Endothelial cell of umbilical vein (primary cell): ENCODE data around the gene PCSK6. TPM values are rescaled to one million over a fixed set of nuclear protein-coding genes. Genes with fewer than 3 reads are reported as not detected.

Source experiments
- BruUV-seq: library from RNA; stranded (reverse); fragments of 400-500 nt; replicated peaks from 2 replicates; lab custom pipeline; 2021; lab: Mats Ljungman, UMichigan
- CTCF ChIA-PET: fragments of 300-600, 350-600 bp; sonication (Branson Sonifier 250); formaldehyde crosslinking; loops from one replicate; lab custom pipeline; 2021; ENCODE audit warnings: antibody characterized with exemption, inconsistent platforms; lab: Charles Lee
- POLR2A ChIA-PET: fragments of 300-600, 350-600 bp; sonication (Branson Sonifier 250); formaldehyde crosslinking; loops from one replicate; lab custom pipeline; 2021; ENCODE audit warnings: antibody characterized with exemption, inconsistent platforms; lab: Charles Lee
- DNase-seq: peaks from one replicate; pipeline ENCODE4 v3.0.0-alpha.2; 2011; ENCODE audit warnings: low read depth, low spot score
- FAIRE-seq: peaks from 2 replicates; lab custom pipeline; 2011; peaks lifted over from hg19 to GRCh38; lab: Jason Lieb, UNC
- H2AFZ ChIP-seq: 2 replicates; pipeline ENCODE4 v1.6.0; 2012; ENCODE audit warnings: low read depth, low read length, control low read depth, inconsistent platforms
- H3K27ac ChIP-seq: 2 replicates; pipeline ENCODE4 v1.5.1; 2011; ENCODE audit warnings: low read depth, mild to moderate bottlenecking, control low read depth, low read length, moderate library complexity; ENCODE audit not compliant: insufficient read depth
- H3K27me3 ChIP-seq, 2 experiments: 2 replicates each; pipeline versions ENCODE4 v1.6.0 to v1.6.1; 2011; ENCODE audit warnings: low read length in 2 of 2, mixed read lengths in 1 of 2; ENCODE audit not compliant: control insufficient read depth in 2 of 2, insufficient read depth in 2 of 2
- H3K36me3 ChIP-seq, 2 experiments: 2 replicates in 1 of 2; 3 replicates in 1 of 2; pipeline ENCODE4 v1.5.1; 2011; ENCODE audit warnings: low read length in 2 of 2, mild to moderate bottlenecking in 1 of 2, moderate library complexity in 1 of 2; ENCODE audit not compliant: control insufficient read depth in 2 of 2, insufficient read depth in 2 of 2; ENCODE audit errors: extremely low read depth in 1 of 2
- H3K4me1 ChIP-seq: 3 replicates; pipeline ENCODE4 v1.5.1; 2011; ENCODE audit warnings: mild to moderate bottlenecking, low read length; ENCODE audit not compliant: control insufficient read depth, insufficient read depth; ENCODE audit errors: extremely low read depth
- H3K4me2 ChIP-seq: 2 replicates; pipeline ENCODE4 v1.6.1; 2011; ENCODE audit warnings: low read length, control low read depth, mixed read lengths; ENCODE audit not compliant: insufficient read depth
- H3K4me3 ChIP-seq, 3 experiments: fragments of 200-600 bp in 1 of 3; sonication (generic), shearing (Covaris generic) in 1 of 3; replicated peaks in 1 of 3; 2 replicates each; pipeline ENCODE4 v1.5.1; 2011 to 2016; ENCODE audit warnings: control low read depth in 3 of 3, low read length in 3 of 3, mild to moderate bottlenecking in 2 of 3, inconsistent platforms in 1 of 3, low read depth in 1 of 3, moderate library complexity in 1 of 3; ENCODE audit not compliant: insufficient read depth in 1 of 3
- H3K79me2 ChIP-seq: 2 replicates; pipeline ENCODE4 v1.6.0; 2012; ENCODE audit warnings: low read length, inconsistent platforms; ENCODE audit not compliant: control insufficient read depth, insufficient read depth
- H3K9ac ChIP-seq: replicated peaks from 2 replicates; pipeline ENCODE3; 2011; ENCODE audit warnings: low read length, control low read depth; ENCODE audit not compliant: insufficient read depth; ENCODE audit errors: extremely low read depth
- H3K9me1 ChIP-seq: replicated peaks from 3 replicates; pipeline ENCODE4 v1.6.0; 2011; ENCODE audit warnings: mild to moderate bottlenecking, low read length; ENCODE audit not compliant: control insufficient read depth, insufficient read depth; ENCODE audit errors: extremely low read depth
- H3K9me3 ChIP-seq: replicated peaks from 2 replicates; pipeline ENCODE4 v1.5.1; 2012; ENCODE audit warnings: low read length, inconsistent platforms; ENCODE audit not compliant: control insufficient read depth, insufficient read depth
- H4K20me1 ChIP-seq: replicated peaks from 2 replicates; pipeline ENCODE3; 2011; ENCODE audit warnings: mild to moderate bottlenecking, low read length; ENCODE audit not compliant: control insufficient read depth, insufficient read depth; ENCODE audit errors: extremely low read depth
- CTCF ChIP-seq, 2 donors: IDR thresholded peaks; 1 replicate in 1 of 2; 2 replicates in 1 of 2; pipeline ENCODE4 v1.5.1; 2011; ENCODE audit warnings: low read length in 2 of 2, mild to moderate bottlenecking in 2 of 2, moderate library complexity in 2 of 2, control low read depth in 1 of 2, inconsistent platforms in 1 of 2, low read depth in 1 of 2; ENCODE audit not compliant: insufficient read depth in 1 of 2; ENCODE audit errors: extremely low read depth in 1 of 2
- EZH2 ChIP-seq: IDR thresholded peaks from 2 replicates; pipeline ENCODE4 v1.6.1; 2012; ENCODE audit warnings: borderline replicate concordance, low read depth, mild to moderate bottlenecking, moderate library complexity, low read length, inconsistent platforms; ENCODE audit not compliant: severe bottlenecking
- FOS ChIP-seq: IDR thresholded peaks from 2 replicates; pipeline ENCODE4 v1.6.1; 2011; ENCODE audit warnings: mild to moderate bottlenecking, low read length, moderate library complexity, borderline replicate concordance; ENCODE audit not compliant: insufficient read depth
- GATA2 ChIP-seq: IDR thresholded peaks from 2 replicates; pipeline ENCODE4 v1.7.0; 2011; ENCODE audit warnings: low read depth, mild to moderate bottlenecking, moderate library complexity, mixed read lengths, low read length; ENCODE audit not compliant: insufficient read length, insufficient read depth
- JUN ChIP-seq: IDR thresholded peaks from 2 replicates; pipeline ENCODE4 v1.6.1; 2011; ENCODE audit warnings: borderline replicate concordance, low read depth; ENCODE audit not compliant: insufficient read length, insufficient read depth
- MAX ChIP-seq: IDR thresholded peaks from 2 replicates; pipeline ENCODE4 v1.6.1; 2011; ENCODE audit not compliant: insufficient read depth, insufficient read length
- MYC ChIP-seq: IDR thresholded peaks from one replicate; pipeline ENCODE4 v1.6.1; 2011; ENCODE audit warnings: mild to moderate bottlenecking, low read depth, low read length
- POLR2A ChIP-seq: IDR thresholded peaks from 2 replicates; pipeline ENCODE4 v1.6.1; 2012; ENCODE audit warnings: low read depth, mild to moderate bottlenecking, control low read depth, low read length
- POLR2AphosphoS5 ChIP-seq: IDR thresholded peaks from 2 replicates; pipeline ENCODE4 v1.6.1; 2012; ENCODE audit warnings: low read depth, mild to moderate bottlenecking, control low read depth, low read length, moderate library complexity; ENCODE audit not compliant: insufficient read depth
- dilution Hi-C: fragments of 300-500 bp; cut with MboI; formaldehyde crosslinking; loops from one replicate; pipeline ENCODE4 v1.15.0; 2019; ENCODE audit warnings: low sequenced_read_pairs; ENCODE audit not compliant: extremely low pct_ligation_motif_present
- intact Hi-C: fragments of 100-400 bp; cut with micrococcal nuclease; formaldehyde crosslinking; loops from one replicate; pipeline ENCODE4 v1.10.0; 2022
- polyA plus RNA-seq, 4 experiments: library from polyadenylated mRNA; depleted of rRNA in 3 of 4; stranded (reverse) in 3 of 4; unstranded in 1 of 4; fragments of >200 nt; gene quantifications; 2 replicates each; pipeline versions ENCODE4 v1.2.1 to v1.2.3, GENCODE V29; 2011 to 2012; ENCODE audit warnings: missing spikeins in 1 of 4
- total RNA-seq: library from RNA; stranded (reverse); gene quantifications from 2 replicates; pipeline ENCODE4 v1.2.3, GENCODE V29; 2021

The PCSK6 gene
- total and polyA plus RNA-seq, 2 donors (not counting 3 experiments of a cell fraction or from before 2014, with no cell fraction given): 0.18 to 0.69 TPM

GRCh38 chr15:101305820-101306255 is 183.7 kb downstream of the PCSK6 start:
- no peaks in the 10 kb centered on the region for H3K36me3 ChIP-seq
- H3K79me2 ChIP-seq: no peaks in the 10 kb centered on the region
- no peak overlapping the region for H3K4me2 ChIP-seq
- H2AFZ ChIP-seq: no peak overlapping the region
- BruUV-seq: no TSS peak
- no peaks in the 10 kb centered on the region for H3K4me1 ChIP-seq
- ChIA-PET POLR2A (no interaction called here), CTCF (interaction anchor here (7.2 to 7.5 kb wide), 2 partner anchors 196 to 335 kb away, joined by 82 to 90 read pairs; no protein-coding TSS in a partner anchor)
- dilution Hi-C loops (no loop called here), intact Hi-C loops (no loop called here)
- H3K9me3 ChIP-seq: no peaks in the 10 kb centered on the region
- DNase-seq (no peak), FAIRE-seq (no peak)
- no peaks in the 10 kb centered on the region for H4K20me1 ChIP-seq
- no peaks in the 10 kb centered on the region for H3K27me3 ChIP-seq
- no peaks in the 10 kb centered on the region for H3K9me1 ChIP-seq
- no peak overlapping the region for H3K9ac ChIP-seq
- H3K27ac ChIP-seq: no peak overlapping the region
- no peak for TF ChIP-seq GATA2
- TF ChIP-seq POLR2A: no peak
- no peak for TF ChIP-seq MAX
- no peak for TF ChIP-seq POLR2AphosphoS5
- TF ChIP-seq JUN: no peak
- TF ChIP-seq CTCF (IDR thresholded peaks at IDR 0.05; ENCODE audit: extremely low read depth in 1 of 2, insufficient read depth in 1 of 2, low read depth in 1 of 2, low read length in 2 of 2): no peak
- TF ChIP-seq MYC: no peak
- no peak for TF ChIP-seq EZH2
- no peak for TF ChIP-seq FOS
- no peak overlapping the region for H3K4me3 ChIP-seq
